ENCODE data around the gene MINK1. TPM values are rescaled to one million over a fixed set of nuclear protein-coding genes. Genes with fewer than 3 reads are reported as not detected.

MINK1 gene
- total and polyA plus RNA-seq, 2 of the 8 experiments (the other 6 are each of a cell fraction or from before 2014, with no cell fraction given): 26.9 to 77.7 TPM

DNA sequence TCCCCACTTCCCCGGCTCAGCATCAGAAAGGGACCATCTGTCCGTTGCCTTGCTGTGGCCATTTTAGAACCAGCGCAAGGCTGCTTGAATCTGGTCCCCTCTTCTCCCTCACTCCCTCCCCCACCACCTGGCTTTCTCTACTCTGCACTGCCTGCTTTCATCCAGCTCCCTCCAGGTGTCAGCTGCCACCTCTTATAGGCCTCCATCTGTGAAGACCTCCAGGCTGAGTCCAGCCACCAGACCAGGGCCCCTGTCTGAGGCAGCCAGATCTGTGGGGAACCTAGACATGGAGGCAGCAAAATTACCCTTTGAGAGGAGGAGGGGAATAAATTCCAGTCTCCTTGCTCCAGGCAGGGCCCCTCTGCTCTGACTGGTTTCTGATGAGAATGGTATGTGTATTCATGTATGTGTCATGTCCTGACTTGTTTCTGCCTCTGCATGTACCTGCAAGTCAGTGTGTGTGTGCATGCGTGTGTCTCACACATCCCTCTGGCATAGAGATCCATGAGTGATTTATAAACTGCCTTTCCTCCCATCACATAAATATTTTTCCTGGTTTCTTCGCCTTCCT lies 21.1 kb downstream of the MINK1 start:
- Histone ChIP-seq H3K27ac (ENCODE audit: low read depth, low read length) (no peak overlapping the region; the same call in 1 of the 2 replicates), H3K4me1 (replicated peaks in 1 of 4; ENCODE audit: control insufficient read depth in 3 of 4, insufficient read depth in 4 of 4, low read length in 3 of 4) (peaks cover 23 to 43% (median 39%) of the 10 kb centered on the region in 4 experiments), H3K4ac (replicated peaks; ENCODE audit: insufficient read length, low read depth, low read length) (no peak overlapping the region), H3K23ac (ENCODE audit: insufficient read length) (no peak overlapping the region), H3K14ac (ENCODE audit: insufficient read length) (no peak overlapping the region), H3K4me3 (ENCODE audit: extremely low read depth in 1 of 4, insufficient read depth in 2 of 4, low read depth in 3 of 4, low read length in 4 of 4) (no peak overlapping the region), H3K79me1 (ENCODE audit: low read depth, low read length) (peaks cover 16% of the 10 kb centered on the region), H3K9me3 (ENCODE audit: insufficient read depth in 2 of 2, low read depth in 1 of 2, low read length in 1 of 2) (no peaks in the 10 kb centered on the region), H3K9ac (replicated peaks in 1 of 4; ENCODE audit: extremely low read depth in 1 of 4, low read depth in 3 of 4, low read length in 3 of 4) (no peak overlapping the region; a peak in 3 of 7 replicates), H3K4me2 (ENCODE audit: insufficient read depth in 1 of 2, low read depth in 2 of 2, low read length in 2 of 2) (no peak overlapping the region), H3K18ac (ENCODE audit: extremely low read depth, low read length) (no peak overlapping the region; the same call in 1 of the 2 replicates), H2BK120ac (replicated peaks; ENCODE audit: low read depth, low read length) (no peak overlapping the region), H3K36me3 (ENCODE audit: control insufficient read depth in 2 of 4, insufficient read depth in 4 of 4, low read length in 3 of 4) (no peaks in the 10 kb centered on the region), H2AFZ (ENCODE audit: low read length) (no peak overlapping the region), H4K8ac (ENCODE audit: extremely low read depth, insufficient read depth, low read length) (peak overlapping the region; percentile 47; the same call in 1 of the 2 replicates), H2BK12ac (ENCODE audit: low read depth, low read length) (peak overlapping the region; percentile 68; the same call in 1 of the 2 replicates), H4K5ac (ENCODE audit: insufficient read length, low read depth, low read length) (no peak overlapping the region), H2BK15ac (ENCODE audit: low read length) (no peak overlapping the region), H2BK5ac (ENCODE audit: low read depth, low read length) (peak overlapping the region; percentile 76; the same call in 1 of the 2 replicates), H2AK5ac (ENCODE audit: low read depth, low read length) (peak overlapping the region; percentile 99), H4K91ac (replicated peaks; ENCODE audit: insufficient read length, low read length) (peak overlapping the region; percentile 29), H3K79me2 (ENCODE audit: control insufficient read depth in 1 of 2, insufficient read depth in 2 of 2, low read length in 2 of 2) (peaks cover 0 to 42% of the 10 kb centered on the region in 2 experiments; a peak in 3 of 4 replicates), H4K20me1 (replicated peaks in 1 of 2; ENCODE audit: control insufficient read depth in 1 of 2, insufficient read depth in 2 of 2, low read length in 2 of 2) (peaks cover 0 to 1% of the 10 kb centered on the region in 2 experiments), H3K27me3 (replicated peaks in 1 of 4; ENCODE audit: control insufficient read depth in 3 of 4, extremely low read depth in 1 of 4, insufficient read depth in 3 of 4, low read length in 3 of 4) (no peaks in the 10 kb centered on the region), H3K56ac (replicated peaks; ENCODE audit: insufficient read length, low read depth, low read length) (no peak overlapping the region), H2BK20ac (ENCODE audit: low read length) (peak overlapping the region; percentile 8; the same call in 1 of the 2 replicates), H3K23me2 (ENCODE audit: low read depth, low read length) (peaks cover 7% of the 10 kb centered on the region; the same call in 1 of the 2 replicates)
- POLR2A ChIA-PET (ENCODE audit: partially characterized antibody): interaction anchor here (0.9 kb wide), 1 partner anchor 13 kb away, joined by 3 read pairs; no protein-coding TSS in a partner anchor
- FAIRE-seq (no peak), DNase-seq (ENCODE audit: low read depth in 1 of 2, low spot score in 2 of 2) (no peak)
- WGBS, 2 experiments (ENCODE audit: extremely low coverage in 1 of 2, insufficient coverage in 1 of 2, insufficient read length in 1 of 2, insufficient replicate concordance in 2 of 2, low coverage in 1 of 2, low lambda C conversion rate in 2 of 2, missing lambda C conversion rate in 1 of 2): 93% methylated on average over 4 of the region's 5 CpGs; no CpG with 5 or more reads in 1 of the 2 experiments
- CTCF ChIA-PET (ENCODE audit: partially characterized antibody): no interaction called here
- TF ChIP-seq EGR1 (IDR thresholded peaks at IDR 0.05; ENCODE audit: borderline replicate concordance, low read depth, low read length) (no peak), RAD21 (IDR thresholded peaks at IDR 0.05 in 1 of 2, conservative IDR thresholded peaks at IDR 0.05 in 1 of 2; ENCODE audit: low read depth in 2 of 2, low read length in 2 of 2) (no peak)
